K562 (cell line): ENCODE measurements around the gene WDR46. TPM values are rescaled to one million over a fixed set of nuclear protein-coding genes. Genes with fewer than 3 reads are reported as not detected.
A peak's percentile ranks its signal among the peaks of the same experiment; 100 is the strongest.

Experiments
- ESRRB ChIP-seq: fragments of 250-450 bp; sonication (Bioruptor Pico); IDR thresholded peaks from 2 replicates; pipeline ENCODE4 v1.5.0; 2020; ENCODE audit warnings: mild to moderate bottlenecking, moderate library complexity, borderline replicate concordance
- HNRNPL ChIP-seq: fragments of 200-400 bp; formaldehyde crosslinking; IDR thresholded peaks from 2 replicates; pipeline ENCODE4 v1.6.1; 2017; ENCODE audit warnings: low read depth, mild to moderate bottlenecking, low read length
- ILK ChIP-seq: fragments of 450-650 bp; IDR thresholded peaks from 2 replicates; pipeline ENCODE4 v1.6.1; 2016; ENCODE audit warnings: missing genetic modification characterization, low read depth, mild to moderate bottlenecking, missing compliant biosample characterization, moderate library complexity, borderline replicate concordance
- NFE2 ChIP-seq: IDR thresholded peaks from 2 replicates; pipeline ENCODE4 v1.6.1; 2014; ENCODE audit warnings: antibody characterized with exemption, low read depth
- NFRKB ChIP-seq: fragments of 450-650 bp; IDR thresholded peaks from 2 replicates; pipeline ENCODE4 v1.6.1; 2016; ENCODE audit warnings: low read depth
- POLR3A ChIP-seq: IDR thresholded peaks from 2 replicates; pipeline ENCODE4 v1.6.1; 2011; ENCODE audit warnings: borderline replicate concordance, mild to moderate bottlenecking, moderate library complexity; ENCODE audit not compliant: insufficient read length, insufficient read depth; ENCODE audit errors: extremely low read depth
- STAG1 ChIP-seq: sonication (generic); formaldehyde crosslinking; IDR thresholded peaks from 2 replicates; pipeline ENCODE4 v1.5.0; 2020; ENCODE audit warnings: missing genetic modification reagents, borderline replicate concordance
- ZNF316 ChIP-seq: fragments of 450-650 bp; IDR thresholded peaks from 2 replicates; pipeline ENCODE4 v1.6.1; 2016
- ZNF778 ChIP-seq: fragments of 450-650 bp; formaldehyde crosslinking; IDR thresholded peaks from 2 replicates; pipeline ENCODE4 v1.4.0; 2020; ENCODE audit warnings: mild to moderate bottlenecking, moderate library complexity
- polyA plus RNA-seq, 8 experiments: library from polyadenylated mRNA; depleted of rRNA in 4 of 8; stranded (reverse) in 5 of 8; unstranded in 3 of 8; fragments of >200 nt; fragmentation: Nextera tagmentation in 2 of 8; fragmentation: Illumina TruSeq in 1 of 8; extraction: Ambion mirVana in 2 of 8; extraction: Trizol in 1 of 8; gene quantifications; 2 replicates each; pipeline versions ENCODE4 v1.2.1 to v1.2.3, GENCODE V29; 2011 to 2014; ENCODE audit warnings: inconsistent platforms in 1 of 8, missing spikeins in 1 of 8
- total RNA-seq, 7 experiments: library from RNA; depleted of rRNA in 6 of 7; stranded (reverse); fragments of >200 nt in 6 of 7; fragmentation: Illumina TruSeq in 2 of 7; extraction: Trizol in 2 of 7; gene quantifications; 2 replicates each; pipeline versions ENCODE4 v1.2.1 to v1.2.3, GENCODE V29; 2011 to 2021; ENCODE audit warnings: low replicate concordance in 1 of 7
- TF ChIP-seq, protein P1 (sequence below): fragments of 200-800 bp; sonication (Bioruptor generic); IDR thresholded peaks from 2 replicates; pipeline ENCODE4 v1.6.1; 2017; ENCODE audit warnings: missing genetic modification characterization, missing compliant biosample characterization
- TF ChIP-seq, protein P2 (sequence below): fragments of 250-450 bp; sonication (Bioruptor Pico); IDR thresholded peaks from 2 replicates; pipeline ENCODE4 v1.4.0; 2020
- TF ChIP-seq, protein P3 (sequence below): sonication (generic); formaldehyde crosslinking; IDR thresholded peaks from 2 replicates; pipeline ENCODE4 v1.4.0; 2020; ENCODE audit warnings: mild to moderate bottlenecking, missing genetic modification reagents

The WDR46 gene
- total and polyA plus RNA-seq, 9 of the 15 experiments (the other 6 are each of a cell fraction or from before 2014, with no cell fraction given), result 8.9 to 146 (median 93.1) TPM

DNA sequence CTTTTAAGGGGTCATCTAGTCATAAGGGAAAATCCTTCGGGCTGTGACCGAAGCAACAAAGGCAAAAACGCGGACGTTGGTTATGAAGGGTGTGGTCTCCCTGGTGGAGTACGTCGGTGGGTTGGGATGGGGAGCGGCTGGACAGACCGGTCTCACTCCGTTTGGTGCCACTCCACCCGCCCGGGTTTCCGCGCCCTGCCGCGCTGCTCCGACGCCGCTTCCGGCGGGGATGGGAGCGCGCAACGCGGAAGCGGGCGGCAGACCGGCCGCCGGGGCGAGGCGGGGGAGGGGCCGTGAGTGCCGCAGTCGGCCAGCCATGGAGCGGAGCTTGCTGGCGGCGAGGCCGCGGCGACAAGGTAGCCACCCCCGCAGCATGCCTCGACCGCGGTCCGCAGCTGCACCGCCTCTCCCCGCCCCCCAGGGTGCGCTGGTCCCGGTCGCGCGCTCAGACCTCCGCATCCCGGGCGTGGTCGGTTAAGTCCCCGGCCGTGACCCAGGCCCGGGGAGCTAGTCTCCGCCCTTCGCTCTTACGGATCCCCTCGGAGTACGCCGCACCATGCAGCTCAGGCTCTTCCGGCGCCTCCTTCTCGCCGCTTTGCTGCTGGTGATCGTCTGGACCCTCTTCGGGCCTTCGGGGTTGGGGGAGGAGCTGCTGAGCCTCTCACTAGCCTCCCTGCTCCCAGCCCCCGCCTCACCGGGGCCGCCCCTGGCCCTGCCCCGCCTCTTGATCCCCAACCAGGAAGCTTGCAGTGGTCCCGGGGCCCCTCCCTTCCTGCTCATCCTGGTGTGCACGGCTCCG, 12.0 kb downstream of the WDR46 start, which contains the start of gene B3GALT4 (continued):
- TF ChIP-seq, protein P1, sequence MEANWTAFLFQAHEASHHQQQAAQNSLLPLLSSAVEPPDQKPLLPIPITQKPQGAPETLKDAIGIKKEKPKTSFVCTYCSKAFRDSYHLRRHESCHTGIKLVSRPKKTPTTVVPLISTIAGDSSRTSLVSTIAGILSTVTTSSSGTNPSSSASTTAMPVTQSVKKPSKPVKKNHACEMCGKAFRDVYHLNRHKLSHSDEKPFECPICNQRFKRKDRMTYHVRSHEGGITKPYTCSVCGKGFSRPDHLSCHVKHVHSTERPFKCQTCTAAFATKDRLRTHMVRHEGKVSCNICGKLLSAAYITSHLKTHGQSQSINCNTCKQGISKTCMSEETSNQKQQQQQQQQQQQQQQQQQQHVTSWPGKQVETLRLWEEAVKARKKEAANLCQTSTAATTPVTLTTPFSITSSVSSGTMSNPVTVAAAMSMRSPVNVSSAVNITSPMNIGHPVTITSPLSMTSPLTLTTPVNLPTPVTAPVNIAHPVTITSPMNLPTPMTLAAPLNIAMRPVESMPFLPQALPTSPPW, result peak; percentile 83
- no peak for TF ChIP-seq ILK (tag)
- no peak for TF ChIP-seq NFRKB
- TF ChIP-seq, protein P2, sequence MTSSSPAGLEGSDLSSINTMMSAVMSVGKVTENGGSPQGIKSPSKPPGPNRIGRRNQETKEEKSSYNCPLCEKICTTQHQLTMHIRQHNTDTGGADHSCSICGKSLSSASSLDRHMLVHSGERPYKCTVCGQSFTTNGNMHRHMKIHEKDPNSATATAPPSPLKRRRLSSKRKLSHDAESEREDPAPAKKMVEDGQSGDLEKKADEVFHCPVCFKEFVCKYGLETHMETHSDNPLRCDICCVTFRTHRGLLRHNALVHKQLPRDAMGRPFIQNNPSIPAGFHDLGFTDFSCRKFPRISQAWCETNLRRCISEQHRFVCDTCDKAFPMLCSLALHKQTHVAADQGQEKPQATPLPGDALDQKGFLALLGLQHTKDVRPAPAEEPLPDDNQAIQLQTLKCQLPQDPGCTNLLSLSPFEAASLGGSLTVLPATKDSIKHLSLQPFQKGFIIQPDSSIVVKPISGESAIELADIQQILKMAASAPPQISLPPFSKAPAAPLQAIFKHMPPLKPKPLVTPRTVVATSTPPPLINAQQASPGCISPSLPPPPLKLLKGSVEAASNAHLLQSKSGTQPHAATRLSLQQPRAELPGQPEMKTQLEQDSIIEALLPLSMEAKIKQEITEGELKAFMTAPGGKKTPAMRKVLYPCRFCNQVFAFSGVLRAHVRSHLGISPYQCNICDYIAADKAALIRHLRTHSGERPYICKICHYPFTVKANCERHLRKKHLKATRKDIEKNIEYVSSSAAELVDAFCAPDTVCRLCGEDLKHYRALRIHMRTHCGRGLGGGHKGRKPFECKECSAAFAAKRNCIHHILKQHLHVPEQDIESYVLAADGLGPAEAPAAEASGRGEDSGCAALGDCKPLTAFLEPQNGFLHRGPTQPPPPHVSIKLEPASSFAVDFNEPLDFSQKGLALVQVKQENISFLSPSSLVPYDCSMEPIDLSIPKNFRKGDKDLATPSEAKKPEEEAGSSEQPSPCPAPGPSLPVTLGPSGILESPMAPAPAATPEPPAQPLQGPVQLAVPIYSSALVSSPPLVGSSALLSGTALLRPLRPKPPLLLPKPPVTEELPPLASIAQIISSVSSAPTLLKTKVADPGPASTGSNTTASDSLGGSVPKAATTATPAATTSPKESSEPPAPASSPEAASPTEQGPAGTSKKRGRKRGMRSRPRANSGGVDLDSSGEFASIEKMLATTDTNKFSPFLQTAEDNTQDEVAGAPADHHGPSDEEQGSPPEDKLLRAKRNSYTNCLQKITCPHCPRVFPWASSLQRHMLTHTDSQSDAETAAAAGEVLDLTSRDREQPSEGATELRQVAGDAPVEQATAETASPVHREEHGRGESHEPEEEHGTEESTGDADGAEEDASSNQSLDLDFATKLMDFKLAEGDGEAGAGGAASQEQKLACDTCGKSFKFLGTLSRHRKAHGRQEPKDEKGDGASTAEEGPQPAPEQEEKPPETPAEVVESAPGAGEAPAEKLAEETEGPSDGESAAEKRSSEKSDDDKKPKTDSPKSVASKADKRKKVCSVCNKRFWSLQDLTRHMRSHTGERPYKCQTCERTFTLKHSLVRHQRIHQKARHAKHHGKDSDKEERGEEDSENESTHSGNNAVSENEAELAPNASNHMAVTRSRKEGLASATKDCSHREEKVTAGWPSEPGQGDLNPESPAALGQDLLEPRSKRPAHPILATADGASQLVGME (CRISPR knock-in tag), result peak; percentile 58; the same call in 1 of the 2 replicates
- TF ChIP-seq STAG1 (CRISPR knock-in tag), result peak; percentile 54; the same call in 1 of the 2 replicates
- no peak for TF ChIP-seq ZNF778 (CRISPR knock-in tag)
- no peak for TF ChIP-seq POLR3A
- no peak for TF ChIP-seq NFE2
- TF ChIP-seq HNRNPL, result peak; percentile 79; the same call in 1 of the 2 replicates
- TF ChIP-seq ESRRB, result peak; percentile 80; the same call in 1 of the 2 replicates
- TF ChIP-seq, protein P3, sequence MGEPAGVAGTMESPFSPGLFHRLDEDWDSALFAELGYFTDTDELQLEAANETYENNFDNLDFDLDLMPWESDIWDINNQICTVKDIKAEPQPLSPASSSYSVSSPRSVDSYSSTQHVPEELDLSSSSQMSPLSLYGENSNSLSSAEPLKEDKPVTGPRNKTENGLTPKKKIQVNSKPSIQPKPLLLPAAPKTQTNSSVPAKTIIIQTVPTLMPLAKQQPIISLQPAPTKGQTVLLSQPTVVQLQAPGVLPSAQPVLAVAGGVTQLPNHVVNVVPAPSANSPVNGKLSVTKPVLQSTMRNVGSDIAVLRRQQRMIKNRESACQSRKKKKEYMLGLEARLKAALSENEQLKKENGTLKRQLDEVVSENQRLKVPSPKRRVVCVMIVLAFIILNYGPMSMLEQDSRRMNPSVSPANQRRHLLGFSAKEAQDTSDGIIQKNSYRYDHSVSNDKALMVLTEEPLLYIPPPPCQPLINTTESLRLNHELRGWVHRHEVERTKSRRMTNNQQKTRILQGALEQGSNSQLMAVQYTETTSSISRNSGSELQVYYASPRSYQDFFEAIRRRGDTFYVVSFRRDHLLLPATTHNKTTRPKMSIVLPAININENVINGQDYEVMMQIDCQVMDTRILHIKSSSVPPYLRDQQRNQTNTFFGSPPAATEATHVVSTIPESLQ (CRISPR knock-in tag), result peak; percentile 21; the same call in 1 of the 2 replicates
- no peak for TF ChIP-seq ZNF316
